ENCODE measurements around the gene STK32C.

- TF ChIP-seq YY1 (IDR thresholded peaks at IDR 0.05; ENCODE audit: low read depth, low read length) (no peak), JUNB (IDR thresholded peaks at IDR 0.05) (no peak), HDAC2 (IDR thresholded peaks at IDR 0.05) (no peak)
- TF ChIP-seq, protein P1, sequence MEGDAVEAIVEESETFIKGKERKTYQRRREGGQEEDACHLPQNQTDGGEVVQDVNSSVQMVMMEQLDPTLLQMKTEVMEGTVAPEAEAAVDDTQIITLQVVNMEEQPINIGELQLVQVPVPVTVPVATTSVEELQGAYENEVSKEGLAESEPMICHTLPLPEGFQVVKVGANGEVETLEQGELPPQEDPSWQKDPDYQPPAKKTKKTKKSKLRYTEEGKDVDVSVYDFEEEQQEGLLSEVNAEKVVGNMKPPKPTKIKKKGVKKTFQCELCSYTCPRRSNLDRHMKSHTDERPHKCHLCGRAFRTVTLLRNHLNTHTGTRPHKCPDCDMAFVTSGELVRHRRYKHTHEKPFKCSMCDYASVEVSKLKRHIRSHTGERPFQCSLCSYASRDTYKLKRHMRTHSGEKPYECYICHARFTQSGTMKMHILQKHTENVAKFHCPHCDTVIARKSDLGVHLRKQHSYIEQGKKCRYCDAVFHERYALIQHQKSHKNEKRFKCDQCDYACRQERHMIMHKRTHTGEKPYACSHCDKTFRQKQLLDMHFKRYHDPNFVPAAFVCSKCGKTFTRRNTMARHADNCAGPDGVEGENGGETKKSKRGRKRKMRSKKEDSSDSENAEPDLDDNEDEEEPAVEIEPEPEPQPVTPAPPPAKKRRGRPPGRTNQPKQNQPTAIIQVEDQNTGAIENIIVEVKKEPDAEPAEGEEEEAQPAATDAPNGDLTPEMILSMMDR (IDR thresholded peaks at IDR 0.05 in 2 of 3, conservative IDR thresholded peaks at IDR 0.05 in 1 of 3; ENCODE audit: control insufficient read depth in 2 of 3, extremely low read depth in 1 of 3, insufficient read depth in 1 of 3, low read depth in 3 of 3, low read length in 3 of 3) = no peak
These were observed 119.4 kb downstream of the STK32C start for GRCh38 chr10:132188331-132188730.

Measured in GM12878 (cell line).